Left renal cortex interstitium (tissue), 4 donors: ENCODE results near the gene SDR39U1. TPM values are rescaled to one million over a fixed set of nuclear protein-coding genes. Genes with fewer than 3 reads are reported as not detected.

ENCODE experiments used
- DNase-seq, 4 donors: peaks; one replicate each; pipeline ENCODE4 v3.0.0-alpha.2; 2013; ENCODE audit warnings: low read depth in 4 of 4, low spot score in 2 of 4, missing footprints in 1 of 4
- polyA plus RNA-seq, 4 donors: library from polyadenylated mRNA; unstranded; fragments of 120-200 nt; gene quantifications; one replicate each; pipeline ENCODE4 v1.2.1, GENCODE V29; 2013; ENCODE audit not compliant: insufficient read length in 4 of 4

Gene SDR39U1
- polyA plus RNA-seq, 4 donors, result 49.6 to 92.1 (median 72.5) TPM

DNA sequence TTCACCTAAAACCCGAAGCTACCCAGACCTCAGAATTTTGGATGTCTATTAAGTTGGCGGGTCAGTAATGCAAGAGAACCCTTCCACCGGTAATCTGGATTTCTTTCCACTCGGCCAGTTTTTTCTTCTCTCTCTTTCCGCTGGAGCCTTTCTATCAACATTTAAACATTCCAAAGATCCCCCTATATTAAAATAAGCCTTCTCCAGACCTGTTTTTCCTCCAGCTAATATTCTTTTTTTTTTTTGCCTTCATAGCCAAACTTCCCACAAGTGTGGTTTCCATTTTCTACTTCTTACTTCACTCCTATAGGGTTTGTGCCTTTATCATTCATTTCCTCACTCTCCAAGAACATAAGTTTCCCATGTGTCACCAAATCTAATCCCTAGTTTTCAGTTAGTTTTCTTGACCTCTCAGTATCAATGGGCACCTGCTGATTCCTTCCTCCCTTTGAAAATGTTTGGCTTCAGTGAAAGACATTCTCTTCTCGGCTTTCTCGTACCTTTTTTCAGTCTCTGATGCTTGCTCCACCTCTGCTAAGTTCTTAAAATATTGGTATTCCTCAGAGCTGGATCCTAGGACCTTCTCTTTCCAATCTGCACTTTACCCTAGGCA lies 583 bp upstream of the SDR39U1 start:
- no peak for DNase-seq

DNA sequence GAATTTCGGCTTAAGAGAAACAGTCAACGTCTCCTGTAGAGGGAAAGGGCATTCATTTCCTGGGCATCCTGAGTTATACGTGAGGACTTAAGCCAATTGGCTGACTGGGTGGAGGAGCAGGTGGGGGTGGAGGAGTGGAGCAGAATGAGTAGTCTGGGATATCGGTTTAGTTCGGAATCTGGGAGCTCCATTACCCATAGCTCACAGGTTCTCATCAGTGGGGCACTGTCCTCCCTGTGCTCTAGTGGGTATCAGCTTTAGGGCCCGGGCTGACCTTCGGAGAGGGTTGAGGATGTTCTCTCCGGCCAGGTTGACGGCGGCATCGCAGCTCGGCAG lies 704 bp downstream of the SDR39U1 start:
- no peak for DNase-seq

DNA sequence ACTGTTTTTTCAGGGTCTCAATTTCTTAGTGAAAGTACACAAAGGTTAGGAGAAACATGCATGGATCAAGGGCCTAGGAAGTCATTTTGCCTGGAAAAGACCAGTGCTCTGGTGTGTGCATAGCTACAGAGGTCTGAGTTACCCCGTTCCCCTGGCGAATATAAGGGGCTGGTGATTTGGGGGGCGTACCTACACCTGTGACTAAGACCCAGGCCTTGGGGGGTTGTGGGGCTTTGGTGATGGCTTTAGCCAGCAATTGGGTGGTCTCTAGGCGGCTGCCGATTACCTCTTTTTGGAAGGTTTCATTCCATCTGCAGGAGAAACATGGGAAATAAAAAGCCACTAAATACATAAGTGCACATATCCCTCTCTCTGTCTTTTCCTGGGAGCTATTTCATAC lies 1.1 kb downstream of the SDR39U1 start:
- DNase-seq, result no peak

DNA sequence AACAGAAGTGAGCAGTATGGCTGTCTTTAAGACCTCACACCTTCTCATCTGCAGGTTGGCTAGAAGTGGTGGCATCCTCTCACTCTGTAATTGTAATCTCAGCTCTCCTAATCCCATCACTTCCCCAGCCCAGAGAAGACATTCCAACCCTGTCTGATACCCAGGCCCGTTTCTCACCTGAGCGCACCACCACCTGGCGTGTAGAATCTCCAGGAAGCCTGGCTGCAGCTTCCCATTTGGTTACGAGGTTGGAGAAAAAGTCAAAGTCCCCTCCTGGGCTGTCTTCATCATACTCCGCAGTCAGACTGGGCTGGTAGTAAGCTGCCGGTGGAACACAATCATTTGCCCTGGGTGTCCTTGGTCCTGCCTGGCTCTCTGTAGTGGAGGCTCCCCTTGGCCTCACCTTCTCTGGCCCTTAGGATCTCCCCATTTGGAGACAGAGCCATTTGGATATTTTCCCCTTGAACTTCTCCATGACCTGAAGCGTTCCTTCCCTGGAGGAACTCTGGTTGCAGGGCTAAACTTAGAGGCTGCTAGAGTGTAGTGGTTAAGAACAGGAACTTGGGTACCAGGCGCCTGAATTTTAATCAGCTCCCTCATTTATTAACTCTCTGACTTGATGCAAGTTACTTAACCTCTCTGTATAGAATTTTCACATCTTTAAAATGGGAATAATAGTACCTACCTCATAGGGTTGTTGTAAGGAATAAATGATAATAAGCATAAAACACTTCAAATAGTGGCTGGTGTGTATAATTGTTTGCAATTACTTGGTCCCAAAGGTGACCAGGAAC lies 1.8 kb downstream of the SDR39U1 start:
- no peak for DNase-seq

DNA sequence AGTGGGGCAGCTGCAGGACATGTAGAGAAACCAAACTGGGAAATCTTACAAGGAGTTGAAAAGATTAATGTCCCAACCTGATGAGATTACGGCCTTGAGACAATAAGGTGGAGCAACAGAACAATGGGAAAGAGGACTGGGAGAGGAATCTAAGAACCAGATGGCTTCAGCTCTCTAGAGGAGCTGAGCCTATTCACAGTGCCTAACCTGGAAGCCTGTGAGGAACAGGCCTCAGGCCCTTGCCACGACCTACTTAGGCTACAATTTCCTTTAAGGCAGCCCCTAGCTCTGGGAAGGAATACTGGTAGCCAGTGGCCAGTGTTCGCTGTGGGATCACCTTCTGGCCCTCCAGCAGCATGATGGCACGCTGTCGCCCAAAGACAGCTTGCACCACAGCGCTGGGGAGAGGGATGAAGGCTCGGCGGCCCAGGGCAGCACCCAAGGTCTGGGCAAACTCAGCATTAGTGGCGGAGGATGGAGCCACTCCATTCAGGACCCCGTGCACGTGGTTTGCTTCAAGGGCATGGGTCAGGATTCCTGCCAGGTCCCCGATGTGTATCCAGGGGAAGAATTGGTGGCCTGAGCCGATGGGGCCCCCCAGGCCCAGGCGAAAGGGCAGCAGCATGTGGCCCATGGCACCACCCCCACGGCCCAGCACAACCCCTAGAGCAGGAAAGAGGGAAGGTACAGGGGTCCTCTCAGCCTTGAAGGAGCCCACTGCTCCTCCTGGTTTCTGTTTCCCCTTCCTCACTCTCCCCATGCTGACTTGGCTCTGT lies 2.6 kb downstream of the SDR39U1 start:
- no peak for DNase-seq

DNA sequence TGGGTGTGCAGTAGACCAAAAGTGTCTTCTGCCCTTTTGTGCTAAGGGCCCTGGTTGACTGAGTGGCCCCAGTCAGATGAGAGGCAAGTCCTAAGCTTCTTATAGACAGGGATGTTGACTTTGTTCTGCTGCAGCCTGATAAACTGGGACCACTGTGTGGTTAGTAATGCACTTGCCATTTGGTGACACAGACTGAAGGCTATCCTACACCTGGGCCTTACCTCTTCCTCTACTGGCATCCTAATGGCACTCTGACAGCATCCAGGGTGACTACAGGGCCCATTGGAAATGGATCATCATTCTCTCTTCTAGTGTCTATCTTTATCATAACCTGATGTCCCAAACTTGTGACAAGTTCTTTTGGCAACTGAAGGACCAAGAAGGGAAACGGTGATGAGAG lies 3.3 kb downstream of the SDR39U1 start:
- no peak for DNase-seq

DNA sequence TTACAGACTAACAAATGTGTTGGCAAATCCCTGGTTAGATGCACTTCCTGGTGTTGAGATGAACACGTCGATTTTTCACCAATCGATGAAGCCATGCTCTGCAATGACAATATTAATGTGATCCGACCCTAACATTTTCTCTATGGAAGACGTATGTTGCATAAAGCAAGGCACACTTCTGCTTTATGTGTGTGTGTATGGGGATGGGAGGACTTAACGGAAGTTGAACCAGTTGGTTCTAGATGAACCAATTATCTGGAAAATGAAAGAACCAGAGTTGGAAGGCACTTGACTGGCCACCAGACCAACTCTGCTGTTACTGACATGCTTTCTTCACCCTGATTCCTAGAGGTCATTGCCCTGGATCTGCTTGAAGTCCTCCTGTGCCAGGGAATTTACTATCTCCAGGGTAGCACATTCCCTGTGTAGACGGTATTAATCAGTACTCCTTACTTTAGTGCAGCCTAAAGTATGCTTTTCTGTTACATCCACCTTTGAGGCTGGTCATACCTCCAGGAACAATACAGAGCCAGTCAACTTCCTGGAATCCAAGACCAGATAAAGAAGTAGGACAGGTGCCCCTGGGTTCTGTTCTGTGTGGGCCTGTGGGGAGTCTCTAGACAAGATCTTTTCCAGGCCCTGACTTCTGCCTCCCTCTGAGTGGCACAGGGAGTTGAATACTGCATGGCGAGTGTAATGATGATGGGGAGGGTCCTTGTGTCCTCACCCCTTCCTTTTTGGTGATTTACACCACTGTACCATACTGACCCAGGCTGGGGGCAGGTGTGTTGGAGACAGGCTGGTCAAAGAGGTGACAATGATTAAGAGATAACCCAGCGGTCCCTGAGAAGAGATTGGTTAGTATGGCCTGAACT lies 4.1 kb downstream of the SDR39U1 start:
- no peak for DNase-seq

DNA sequence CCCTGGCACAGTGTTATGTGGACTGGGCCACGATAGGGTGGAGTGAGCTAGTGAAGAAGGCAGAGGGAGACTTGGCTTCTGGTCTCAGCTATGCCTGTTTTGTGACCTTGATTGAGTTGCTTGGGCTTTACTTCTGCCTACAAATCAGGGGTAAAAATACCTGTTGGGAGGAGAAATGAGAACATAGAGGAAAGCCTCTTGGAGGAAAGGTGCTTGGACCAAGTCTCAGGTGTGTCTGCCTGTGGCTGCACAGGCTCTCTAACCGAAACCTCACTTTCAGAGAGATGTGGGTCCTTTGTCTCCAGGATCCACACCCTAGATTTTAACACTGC lies 4.9 kb downstream of the SDR39U1 start:
- no peak for DNase-seq

DNA sequence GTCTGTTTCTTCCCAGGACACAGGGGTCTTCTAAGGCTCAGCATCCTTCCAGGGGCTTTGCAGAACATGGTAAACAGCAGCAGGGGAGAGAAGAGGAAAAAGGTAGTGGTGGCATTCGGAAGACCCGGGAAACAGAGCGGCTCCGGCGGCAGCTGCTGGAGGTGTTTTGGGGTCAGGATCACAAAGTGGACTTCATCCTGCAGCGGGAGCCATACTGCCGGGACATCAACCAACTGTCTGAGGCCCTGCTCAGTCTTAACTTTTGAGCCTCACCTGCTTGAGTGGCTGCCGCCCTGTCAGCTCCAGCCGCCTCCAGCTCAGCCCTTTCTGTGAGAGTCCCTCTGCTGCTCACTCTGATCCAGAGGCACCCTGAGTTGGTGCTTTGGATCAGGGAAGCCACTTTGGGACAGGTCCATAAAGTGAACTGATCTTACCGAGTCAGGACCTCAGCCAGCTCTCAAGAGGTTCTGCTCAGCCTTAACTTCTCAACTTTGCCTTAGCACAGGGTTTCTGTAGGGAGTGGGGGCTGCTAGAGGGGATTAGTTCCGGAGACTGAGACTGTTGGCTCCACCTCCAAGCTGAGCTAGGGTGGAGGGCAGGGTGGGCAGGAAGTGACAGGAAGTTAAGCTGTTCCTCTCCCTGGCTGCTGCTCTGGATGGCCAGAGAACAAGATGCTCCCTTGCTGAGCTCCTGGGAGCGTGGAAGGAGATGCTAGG lies 5.4 kb downstream of the SDR39U1 start:
- no peak for DNase-seq

DNA sequence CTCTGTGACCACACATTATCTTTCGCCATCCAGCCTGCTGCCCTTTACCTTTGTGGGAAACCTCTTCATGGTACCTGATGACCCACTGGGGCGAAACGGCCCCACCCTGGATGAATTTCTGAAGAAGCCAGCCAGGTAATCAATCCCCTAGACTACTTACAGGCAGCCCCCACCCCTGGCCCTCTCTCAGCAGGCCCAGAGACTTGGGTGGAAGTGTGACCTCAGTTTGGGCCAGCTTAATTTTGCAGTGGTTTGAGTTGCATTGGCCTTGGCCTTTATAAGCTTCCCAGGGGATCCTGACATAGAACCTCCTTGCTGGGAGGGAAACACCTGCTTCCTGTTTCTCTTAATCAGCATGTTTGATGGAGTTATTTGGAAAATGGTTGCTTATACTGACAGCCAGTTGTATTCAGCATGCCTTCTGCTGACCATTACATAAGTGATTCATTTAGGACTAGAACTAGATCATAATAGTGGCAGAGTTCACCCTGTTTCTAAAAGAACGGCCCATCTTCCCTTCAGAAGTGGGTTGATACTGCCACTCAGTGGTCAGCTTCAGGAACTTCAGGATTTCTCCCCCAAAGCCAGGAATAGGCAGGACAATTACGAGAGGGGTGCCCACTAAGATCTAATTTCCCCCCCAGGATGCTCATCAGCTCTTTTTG lies 6.1 kb downstream of the SDR39U1 start:
- DNase-seq, result peak in 1 of 4 donors; percentile 63

DNA sequence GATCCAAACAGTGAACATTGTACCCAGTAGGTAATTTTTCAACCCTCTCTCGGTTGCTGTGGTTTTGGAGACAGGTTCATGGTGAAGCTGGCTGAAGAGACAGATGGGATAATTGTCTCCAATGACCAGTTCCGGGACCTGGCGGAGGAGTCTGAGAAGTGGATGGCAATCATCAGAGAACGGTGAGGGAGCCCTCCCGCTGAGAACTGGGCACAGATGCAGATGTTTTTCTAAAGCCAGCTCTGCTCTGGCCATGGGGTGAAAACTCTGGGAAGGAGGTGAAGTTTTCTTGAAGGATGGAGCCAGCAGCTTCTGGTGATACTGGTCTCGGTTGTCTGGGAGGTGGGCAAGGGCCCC lies 6.6 kb downstream of the SDR39U1 start:
- DNase-seq, result no peak

DNA sequence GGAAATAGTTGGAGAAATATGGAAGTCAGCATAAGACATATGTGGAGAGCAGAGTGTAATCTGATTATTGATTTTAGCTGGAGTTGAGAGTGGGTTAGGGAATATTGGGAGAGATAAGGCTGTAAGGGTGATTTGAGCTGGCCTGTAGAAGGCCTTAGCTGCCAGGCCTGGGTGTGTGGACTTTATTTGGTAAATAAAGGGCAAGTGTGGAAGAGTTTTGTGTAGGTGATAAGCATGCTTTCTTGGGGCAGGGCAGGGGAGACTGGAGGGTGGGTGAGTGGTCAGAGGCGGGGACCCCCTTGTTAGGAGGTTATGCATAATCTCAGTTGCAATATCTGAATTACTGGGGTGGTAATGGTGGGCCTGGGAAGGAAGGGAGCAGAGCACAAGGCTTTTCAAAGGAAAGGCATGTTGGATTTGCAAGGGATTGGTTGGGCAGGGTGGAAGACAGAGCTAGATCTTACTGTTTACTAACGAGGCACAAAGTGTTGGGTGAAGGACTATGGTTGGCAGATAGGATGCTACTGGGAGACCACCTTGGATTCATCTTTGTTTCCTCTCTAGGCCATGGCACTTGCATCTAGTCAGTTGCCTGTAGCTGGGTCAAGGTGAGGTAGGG lies 7.3 kb downstream of the SDR39U1 start:
- DNase-seq, result no peak

DNA sequence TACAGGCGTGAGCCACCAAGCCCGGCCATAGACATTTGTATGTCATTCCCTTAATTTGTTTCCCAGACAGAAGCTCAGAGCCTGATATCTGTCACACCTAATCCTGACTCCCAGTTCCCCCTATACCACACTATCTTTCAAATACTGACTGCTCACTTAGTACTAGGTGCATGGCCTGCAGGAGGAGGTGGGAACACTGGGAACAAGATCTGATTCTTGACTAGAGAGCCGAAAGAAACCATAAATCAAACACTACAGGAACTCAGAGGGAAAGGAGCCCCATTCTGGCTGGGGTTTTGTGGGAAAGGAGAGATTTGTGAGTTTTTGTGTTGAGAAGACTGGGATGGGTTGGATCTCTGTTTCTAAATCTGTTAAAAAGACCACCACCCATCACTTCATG lies 7.9 kb downstream of the SDR39U1 start:
- DNase-seq, result no peak

DNA sequence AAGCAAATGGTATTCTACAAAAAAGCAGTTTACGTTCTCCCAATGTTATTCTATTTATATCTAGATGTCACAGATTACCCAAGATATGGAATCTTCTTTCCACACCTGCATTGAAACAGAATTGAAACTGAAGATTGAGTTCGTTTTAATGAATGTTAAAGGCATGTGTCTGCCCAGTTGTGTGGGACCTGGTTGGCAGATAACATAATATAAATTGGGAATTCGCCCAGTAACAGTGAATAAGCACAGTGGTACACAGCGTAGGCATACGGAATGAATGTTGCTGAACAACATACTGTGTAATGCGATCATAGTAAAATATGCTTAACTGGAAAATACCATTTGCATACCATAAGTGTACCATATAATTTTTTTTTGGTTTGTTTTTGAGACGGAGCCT lies 8.5 kb downstream of the SDR39U1 start:
- DNase-seq, result no peak

DNA sequence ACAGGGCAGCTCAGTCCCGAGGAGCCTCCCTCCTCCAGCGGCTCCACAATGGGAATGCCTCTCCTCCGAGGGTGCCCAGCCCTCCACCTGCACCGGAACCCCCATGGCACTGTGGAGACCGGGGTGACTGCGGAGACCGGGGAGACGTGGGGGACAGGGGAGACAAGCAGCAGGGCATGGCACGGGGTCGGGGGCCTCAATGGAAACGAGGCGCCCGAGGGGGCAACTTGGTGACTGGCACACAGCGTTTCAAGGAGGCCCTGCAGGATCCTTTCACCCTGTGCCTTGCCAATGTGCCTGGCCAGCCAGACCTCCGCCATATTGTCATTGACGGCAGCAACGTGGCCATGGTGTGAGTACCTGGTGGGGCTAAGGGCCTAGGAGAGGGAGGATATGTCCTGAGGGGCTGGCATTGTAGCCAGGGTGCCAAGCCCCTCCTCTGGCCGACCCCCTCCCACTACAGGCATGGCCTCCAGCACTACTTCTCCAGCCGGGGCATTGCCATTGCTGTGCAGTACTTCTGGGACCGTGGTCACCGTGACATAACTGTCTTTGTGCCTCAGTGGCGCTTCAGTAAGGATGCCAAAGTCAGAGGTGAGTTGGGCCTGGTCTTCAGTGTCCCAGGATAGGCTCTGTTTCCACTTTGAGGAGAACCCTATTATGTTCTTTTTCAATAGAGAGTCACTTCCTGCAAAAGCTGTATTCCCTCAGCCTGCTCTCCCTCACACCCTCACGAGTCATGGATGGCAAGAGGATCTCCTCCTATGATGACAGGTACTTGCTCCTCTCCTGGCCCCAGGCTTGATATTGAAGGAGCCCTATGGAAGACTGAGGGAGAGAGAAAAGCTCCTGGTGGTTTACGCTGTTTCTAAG lies 10.1 kb downstream of the SDR39U1 start:
- no peak for DNase-seq

DNA sequence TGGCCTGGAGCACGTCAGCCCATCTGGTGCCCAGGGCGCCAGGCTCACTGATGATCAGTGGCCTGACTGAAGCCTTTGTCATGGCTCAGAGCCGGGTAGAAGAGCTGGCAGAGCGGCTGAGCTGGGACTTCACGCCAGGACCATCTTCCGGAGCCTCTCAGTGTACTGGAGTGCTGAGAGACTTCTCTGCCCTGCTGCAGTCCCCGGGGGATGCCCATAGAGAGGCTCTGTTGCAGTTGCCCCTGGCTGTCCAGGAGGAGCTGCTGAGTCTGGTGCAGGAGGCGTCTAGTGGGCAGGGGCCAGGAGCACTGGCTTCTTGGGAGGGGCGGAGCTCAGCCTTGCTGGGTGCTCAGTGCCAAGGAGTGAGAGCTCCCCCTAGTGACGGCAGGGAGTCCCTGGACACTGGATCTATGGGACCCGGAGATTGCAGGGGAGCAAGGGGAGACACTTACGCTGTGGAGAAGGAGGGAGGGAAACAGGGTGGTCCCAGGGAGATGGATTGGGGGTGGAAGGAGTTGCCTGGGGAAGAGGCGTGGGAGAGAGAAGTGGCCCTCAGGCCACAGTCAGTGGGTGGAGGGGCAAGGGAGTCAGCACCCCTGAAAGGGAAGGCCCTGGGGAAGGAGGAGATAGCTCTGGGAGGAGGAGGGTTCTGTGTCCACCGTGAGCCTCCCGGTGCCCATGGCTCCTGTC lies 10.9 kb downstream of the SDR39U1 start:
- DNase-seq, result peak in 2 of 4 donors; percentile 66 to 78

DNA sequence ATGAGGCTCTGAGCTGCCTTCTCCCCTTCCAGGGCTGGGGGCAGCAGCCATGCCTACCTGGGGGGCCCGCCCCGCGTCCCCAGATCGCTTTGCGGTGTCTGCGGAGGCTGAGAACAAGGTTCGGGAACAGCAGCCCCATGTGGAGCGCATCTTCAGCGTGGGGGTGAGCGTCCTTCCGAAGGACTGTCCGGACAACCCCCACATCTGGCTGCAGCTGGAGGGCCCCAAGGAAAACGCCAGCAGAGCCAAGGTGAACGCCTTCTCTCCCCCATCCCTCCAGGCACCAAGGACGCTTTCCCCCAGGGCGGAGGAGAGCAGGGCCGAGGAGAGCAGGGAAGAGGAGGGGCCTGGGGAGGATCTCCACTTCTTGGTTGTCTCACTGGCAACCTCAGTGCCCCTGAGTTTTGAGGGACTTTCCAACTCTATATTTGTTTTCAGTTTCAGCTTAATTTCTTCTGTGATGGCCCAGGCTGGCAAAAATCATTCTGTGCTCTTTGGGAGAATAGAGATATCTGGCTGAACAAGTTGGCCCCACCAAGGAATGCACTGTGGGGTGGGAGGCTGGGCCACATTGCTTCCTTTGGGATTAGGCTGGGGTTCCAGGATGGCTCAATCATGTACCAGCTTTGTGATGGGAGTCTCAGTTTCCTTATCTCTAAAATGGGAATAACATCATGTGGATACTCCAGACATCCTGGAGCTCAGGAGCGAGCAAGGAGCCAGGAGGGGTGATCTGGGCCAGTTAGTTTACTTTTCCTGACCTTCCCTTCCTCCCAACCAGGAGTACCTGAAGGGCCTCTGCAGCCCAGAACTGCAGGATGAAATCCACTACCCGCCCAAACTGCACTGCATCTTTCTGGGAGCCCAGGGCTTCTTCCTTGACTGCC lies 11.7 kb downstream of the SDR39U1 start:
- DNase-seq, result no peak
